Ovary (tissue), 3 donors: ENCODE results near the gene ASRGL1.

ENCODE experiments used
- EP300 ChIP-seq: sonication (generic); formaldehyde crosslinking; IDR thresholded peaks from one replicate; pipeline ENCODE4 v1.6.1; 2017; ENCODE audit warnings: antibody characterized with exemption
- POLR2A ChIP-seq: fragments of 450-650 bp; IDR thresholded peaks from one replicate; pipeline ENCODE4 v1.6.1; 2017; ENCODE audit warnings: antibody characterized with exemption, mild to moderate bottlenecking, moderate library complexity
- TF ChIP-seq, protein P1 (sequence below), 3 donors: fragments of 450-650 bp in 2 of 3; fragments of 200-600 bp in 1 of 3; IDR thresholded peaks; one replicate each; pipeline versions ENCODE4 v1.5.1 to v1.8.0; 2016 to 2022; ENCODE audit warnings: antibody characterized with exemption in 3 of 3, mild to moderate bottlenecking in 1 of 3
- donor health status: DM: no; HTN: no; CAD: no.

DNA sequence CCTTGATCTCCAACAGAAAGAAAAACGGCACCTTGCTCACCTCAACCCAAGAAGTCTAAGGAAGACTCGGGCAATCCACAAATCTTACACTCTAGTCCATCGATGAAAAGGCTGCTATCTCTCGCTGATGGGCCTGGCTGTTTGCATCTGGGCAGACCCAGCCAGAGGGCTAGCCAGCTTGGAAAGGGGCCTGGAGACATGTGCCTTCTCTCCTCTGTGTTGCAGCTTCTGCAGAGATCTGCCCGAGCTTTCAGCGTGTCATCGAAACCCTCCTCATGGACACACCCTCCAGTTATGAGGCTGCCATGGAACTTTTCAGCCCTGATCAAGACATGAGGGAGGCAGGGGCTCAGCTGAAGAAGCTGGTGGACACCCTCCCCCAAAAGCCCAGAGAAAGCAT lies 84.7 kb downstream of the ASRGL1 start:
- TF ChIP-seq, protein P1, sequence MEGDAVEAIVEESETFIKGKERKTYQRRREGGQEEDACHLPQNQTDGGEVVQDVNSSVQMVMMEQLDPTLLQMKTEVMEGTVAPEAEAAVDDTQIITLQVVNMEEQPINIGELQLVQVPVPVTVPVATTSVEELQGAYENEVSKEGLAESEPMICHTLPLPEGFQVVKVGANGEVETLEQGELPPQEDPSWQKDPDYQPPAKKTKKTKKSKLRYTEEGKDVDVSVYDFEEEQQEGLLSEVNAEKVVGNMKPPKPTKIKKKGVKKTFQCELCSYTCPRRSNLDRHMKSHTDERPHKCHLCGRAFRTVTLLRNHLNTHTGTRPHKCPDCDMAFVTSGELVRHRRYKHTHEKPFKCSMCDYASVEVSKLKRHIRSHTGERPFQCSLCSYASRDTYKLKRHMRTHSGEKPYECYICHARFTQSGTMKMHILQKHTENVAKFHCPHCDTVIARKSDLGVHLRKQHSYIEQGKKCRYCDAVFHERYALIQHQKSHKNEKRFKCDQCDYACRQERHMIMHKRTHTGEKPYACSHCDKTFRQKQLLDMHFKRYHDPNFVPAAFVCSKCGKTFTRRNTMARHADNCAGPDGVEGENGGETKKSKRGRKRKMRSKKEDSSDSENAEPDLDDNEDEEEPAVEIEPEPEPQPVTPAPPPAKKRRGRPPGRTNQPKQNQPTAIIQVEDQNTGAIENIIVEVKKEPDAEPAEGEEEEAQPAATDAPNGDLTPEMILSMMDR (IDR thresholded peaks at IDR 0.05): no peak
- no peak for TF ChIP-seq POLR2A
- TF ChIP-seq EP300: no peak
